ENCODE measurements around the gene LSM12. TPM values are rescaled to one million over a fixed set of nuclear protein-coding genes. Genes with fewer than 3 reads are reported as not detected.

Gene LSM12
- total RNA-seq, 3 donors from 2014 or later, result 45.1 to 63.5 (median 48.2) TPM

DNA sequence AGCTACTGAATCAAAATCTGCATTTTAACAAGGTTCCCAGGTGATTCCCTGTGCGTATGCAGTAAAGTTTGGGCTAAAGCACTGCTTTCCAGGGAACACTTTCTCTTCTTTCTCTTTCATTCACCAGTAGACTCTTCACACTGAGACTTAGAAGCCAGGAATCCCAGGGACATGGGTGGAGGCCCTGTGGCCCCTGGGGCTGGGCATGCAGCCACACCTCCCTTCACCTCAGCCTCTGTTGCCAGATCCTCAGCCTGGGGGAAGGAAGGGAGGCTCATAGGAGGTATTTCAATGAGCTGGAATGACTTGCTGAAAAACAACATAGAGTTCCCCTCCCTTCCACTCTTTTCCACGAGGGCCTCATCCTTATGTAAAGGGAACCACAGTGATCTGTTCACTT is 5.3 kb upstream of the LSM12 start:
- peaks cover 20% of the 10 kb centered on the region for H3K4me1 ChIP-seq (ENCODE audit: low read depth)
- DNase-seq, result no peak
- TF ChIP-seq, protein P1, sequence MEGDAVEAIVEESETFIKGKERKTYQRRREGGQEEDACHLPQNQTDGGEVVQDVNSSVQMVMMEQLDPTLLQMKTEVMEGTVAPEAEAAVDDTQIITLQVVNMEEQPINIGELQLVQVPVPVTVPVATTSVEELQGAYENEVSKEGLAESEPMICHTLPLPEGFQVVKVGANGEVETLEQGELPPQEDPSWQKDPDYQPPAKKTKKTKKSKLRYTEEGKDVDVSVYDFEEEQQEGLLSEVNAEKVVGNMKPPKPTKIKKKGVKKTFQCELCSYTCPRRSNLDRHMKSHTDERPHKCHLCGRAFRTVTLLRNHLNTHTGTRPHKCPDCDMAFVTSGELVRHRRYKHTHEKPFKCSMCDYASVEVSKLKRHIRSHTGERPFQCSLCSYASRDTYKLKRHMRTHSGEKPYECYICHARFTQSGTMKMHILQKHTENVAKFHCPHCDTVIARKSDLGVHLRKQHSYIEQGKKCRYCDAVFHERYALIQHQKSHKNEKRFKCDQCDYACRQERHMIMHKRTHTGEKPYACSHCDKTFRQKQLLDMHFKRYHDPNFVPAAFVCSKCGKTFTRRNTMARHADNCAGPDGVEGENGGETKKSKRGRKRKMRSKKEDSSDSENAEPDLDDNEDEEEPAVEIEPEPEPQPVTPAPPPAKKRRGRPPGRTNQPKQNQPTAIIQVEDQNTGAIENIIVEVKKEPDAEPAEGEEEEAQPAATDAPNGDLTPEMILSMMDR (IDR thresholded peaks at IDR 0.05), result no peak
- no peaks in the 10 kb centered on the region for H3K9me3 ChIP-seq
- H3K4me3 ChIP-seq, result no peak overlapping the region
- intact Hi-C loops (cut with DNase I, micrococcal nuclease), result loop anchor here in 1 of 2 donors (5.0 kb wide), 1 partner anchor 36 kb away; no protein-coding TSS in a partner anchor
- no peaks in the 10 kb centered on the region for H3K36me3 ChIP-seq (ENCODE audit: low read depth)
- ATAC-seq, result no peak

DNA sequence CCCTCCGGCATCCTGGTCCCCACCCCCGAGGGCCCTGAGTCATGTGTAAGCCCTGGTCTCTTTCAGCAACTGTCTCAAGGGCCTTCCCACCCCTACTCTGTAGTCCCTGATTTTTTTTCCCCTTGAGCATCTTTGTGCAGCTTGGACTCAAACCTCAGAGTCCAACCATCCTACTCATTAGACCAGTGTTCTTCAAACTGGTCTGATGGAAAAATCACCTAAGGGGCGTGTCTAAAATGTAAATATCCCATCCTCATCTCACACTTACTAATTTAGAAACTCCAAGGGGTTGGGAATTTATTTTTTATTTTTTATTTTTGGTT is 4.7 kb upstream of the LSM12 start:
- TF ChIP-seq, protein P1 (IDR thresholded peaks at IDR 0.05), result no peak
- no peak for ATAC-seq
- intact Hi-C loops (cut with DNase I, micrococcal nuclease), result loop anchor here in 1 of 2 donors (5.0 kb wide), 1 partner anchor 36 kb away; no protein-coding TSS in a partner anchor
- H3K4me1 ChIP-seq (ENCODE audit: low read depth), result peaks cover 20% of the 10 kb centered on the region
- no peaks in the 10 kb centered on the region for H3K36me3 ChIP-seq (ENCODE audit: low read depth)
- peak overlapping the region; percentile 25 for H3K4me3 ChIP-seq
- no peak for DNase-seq
- no peaks in the 10 kb centered on the region for H3K9me3 ChIP-seq

DNA sequence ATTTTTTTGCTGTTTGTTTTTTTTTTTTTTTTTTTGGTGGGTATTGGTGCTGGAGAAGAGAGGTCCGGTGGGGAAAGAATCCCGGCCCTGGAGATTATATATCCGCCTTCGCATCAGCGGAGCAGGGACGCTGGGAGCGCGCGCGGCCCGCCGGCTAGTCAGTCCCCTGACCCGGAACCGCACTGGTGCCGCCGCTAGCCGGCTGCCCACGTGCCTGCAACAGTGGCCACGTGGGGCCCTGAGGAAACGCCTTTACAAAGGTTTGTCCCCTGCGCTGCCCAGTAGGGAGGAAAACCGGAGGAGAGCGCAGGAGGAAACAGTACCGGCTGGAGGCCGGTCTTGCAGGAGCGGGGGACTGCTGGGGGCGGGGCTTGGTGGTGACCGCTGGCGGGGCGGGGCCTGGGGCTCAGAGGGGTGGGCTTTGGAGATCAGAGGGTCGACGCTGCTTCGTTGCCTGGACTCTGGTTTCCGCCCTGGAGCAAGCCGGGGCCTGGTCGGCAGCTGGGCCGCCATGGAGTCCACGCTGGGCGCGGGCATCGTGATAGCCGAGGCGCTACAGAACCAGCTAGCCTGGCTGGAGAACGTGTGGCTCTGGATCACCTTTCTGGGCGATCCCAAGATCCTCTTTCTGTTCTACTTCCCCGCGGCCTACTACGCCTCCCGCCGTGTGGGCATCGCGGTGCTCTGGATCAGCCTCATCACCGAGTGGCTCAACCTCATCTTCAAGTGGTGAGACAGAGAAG is 4.2 kb upstream of the LSM12 start, which contains the start of gene G6PC3:
G6PC3 (plus strand) TSS at position 281 of the 743 bp plus-strand sequence; CDS start at position 512, 231 bp downstream.
- intact Hi-C loops (cut with DNase I, micrococcal nuclease), result loop anchor here in 1 of 2 donors (5.0 kb wide), 1 partner anchor 37 kb away; no protein-coding TSS in a partner anchor
- Histone ChIP-seq H3K36me3 (ENCODE audit: low read depth) (no peaks in the 10 kb centered on the region), H3K4me1 (ENCODE audit: low read depth) (peaks cover 20% of the 10 kb centered on the region), H3K9me3 (no peaks in the 10 kb centered on the region), H3K4me3 (peak within 1 kb of the TSS; percentile 25)
- ATAC-seq (peak; percentile 88), DNase-seq (peak; percentile 95 to 96 (median 96))
- TF ChIP-seq, protein P1 (IDR thresholded peaks at IDR 0.05), result no peak

DNA sequence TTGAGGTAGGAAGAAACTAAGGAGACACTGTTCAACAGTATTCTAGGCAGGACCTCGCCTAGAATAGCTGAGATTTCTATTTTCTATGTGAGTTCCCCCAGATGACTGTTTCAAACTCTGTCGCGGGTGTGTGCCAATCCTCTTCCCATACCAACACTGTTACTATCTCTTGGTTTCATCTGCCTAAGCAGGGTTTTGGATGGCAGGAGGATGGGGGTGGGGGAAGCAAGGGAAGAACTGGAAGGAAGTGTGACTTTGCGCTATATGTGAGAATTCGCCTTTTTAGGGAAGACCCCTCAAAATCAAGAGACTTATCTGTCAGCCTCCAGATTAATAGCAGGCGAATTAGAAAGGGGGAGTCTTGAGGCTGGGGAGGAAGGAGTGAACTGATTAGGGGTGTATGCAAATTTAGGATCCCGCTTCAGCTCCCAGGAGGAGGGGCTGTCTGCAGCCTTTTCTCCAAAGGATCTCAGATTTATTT is 3.5 kb upstream of the LSM12 start:
- Histone ChIP-seq H3K4me3 (no peak overlapping the region), H3K4me1 (ENCODE audit: low read depth) (peaks cover 20% of the 10 kb centered on the region), H3K9me3 (no peaks in the 10 kb centered on the region), H3K36me3 (ENCODE audit: low read depth) (no peaks in the 10 kb centered on the region)
- intact Hi-C loops (cut with DNase I, micrococcal nuclease), result loop anchor here in 1 of 2 donors (5.0 kb wide), 1 partner anchor 37 kb away; no protein-coding TSS in a partner anchor
- DNase-seq (no peak), ATAC-seq (no peak)
- TF ChIP-seq, protein P1 (IDR thresholded peaks at IDR 0.05), result no peak

DNA sequence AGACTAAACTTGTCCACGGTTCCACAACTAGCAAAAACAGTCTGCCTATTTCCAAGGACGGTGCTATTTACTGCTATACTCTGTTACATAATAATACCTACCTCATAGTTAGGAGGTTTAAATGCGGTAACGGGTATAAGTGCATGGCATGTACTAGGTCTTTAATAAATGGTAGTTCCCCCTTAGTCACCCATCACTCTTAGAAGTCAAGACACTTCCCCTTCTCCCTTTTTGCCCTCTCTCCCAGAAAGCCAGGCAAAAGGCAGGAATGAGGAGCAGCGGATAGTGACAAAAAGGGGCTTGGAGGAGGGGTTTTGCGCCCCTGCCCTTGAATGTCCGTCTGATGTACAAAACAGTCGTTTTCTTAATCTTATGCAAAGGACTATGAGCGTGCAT is 1.1 kb upstream of the LSM12 start:
- no peak for ATAC-seq
- H3K36me3 ChIP-seq (ENCODE audit: low read depth), result no peaks in the 10 kb centered on the region
- intact Hi-C loops (cut with DNase I, micrococcal nuclease), result no loop called here
- no peak overlapping the region for H3K4me3 ChIP-seq
- TF ChIP-seq, protein P1 (IDR thresholded peaks at IDR 0.05), result no peak
- no peak for DNase-seq
- H3K4me1 ChIP-seq (ENCODE audit: low read depth), result peaks cover 20% of the 10 kb centered on the region
- no peaks in the 10 kb centered on the region for H3K9me3 ChIP-seq

Measured in mucosa of descending colon (tissue), 3 donors.